Smooth muscle cell (in vitro differentiated cells): ENCODE measurements around the gene DLX6. TPM values are rescaled to one million over a fixed set of nuclear protein-coding genes. Genes with fewer than 3 reads are reported as not detected.
A peak's percentile ranks its signal among the peaks of the same experiment; 100 is the strongest.

ENCODE experiments used
- DNase-seq: peaks from one replicate; lab custom pipeline; 2025; ENCODE audit not compliant: unreplicated experiment; lab: John Stamatoyannopoulos, UW
- H2AFZ ChIP-seq: fragments of 200-600 bp; sonication (generic); 2 replicates; pipeline ENCODE4 v1.6.0; 2016; ENCODE audit warnings: antibody characterized with exemption, low read depth, mild to moderate bottlenecking
- H3F3A ChIP-seq: fragments of 200-600 bp; sonication (generic); 2 replicates; pipeline ENCODE4 v1.6.0; 2017; ENCODE audit warnings: antibody characterized with exemption, low read depth
- H3K27ac ChIP-seq: fragments of 200-600 bp; sonication (generic); 2 replicates; pipeline ENCODE4 v1.5.1; 2016; ENCODE audit warnings: low read depth, mild to moderate bottlenecking
- H3K27me3 ChIP-seq: fragments of 200-600 bp; sonication (generic); 2 replicates; pipeline ENCODE4 v1.6.1; 2016; ENCODE audit warnings: low read depth, mild to moderate bottlenecking
- H3K36me3 ChIP-seq: fragments of 200-600 bp; sonication (generic); 2 replicates; pipeline ENCODE4 v1.5.1; 2016; ENCODE audit warnings: low read depth
- H3K4me1 ChIP-seq: fragments of 200-600 bp; sonication (generic); 2 replicates; pipeline ENCODE4 v1.5.1; 2016; ENCODE audit warnings: low read depth
- H3K4me2 ChIP-seq: fragments of 200-600 bp; sonication (generic); 2 replicates; pipeline ENCODE4 v1.6.0; 2016; ENCODE audit warnings: mild to moderate bottlenecking
- H3K4me3 ChIP-seq: fragments of 200-600 bp; sonication (generic); 2 replicates; pipeline ENCODE4 v1.5.1; 2016; ENCODE audit warnings: mild to moderate bottlenecking
- H3K79me2 ChIP-seq: fragments of 200-600 bp; sonication (generic); 2 replicates; pipeline ENCODE4 v1.6.0; 2016; ENCODE audit warnings: low read depth, mild to moderate bottlenecking
- H3K9ac ChIP-seq: fragments of 200-600 bp; sonication (generic); 2 replicates; pipeline ENCODE4 v1.6.0; 2016; ENCODE audit warnings: low read depth
- H3K9me3 ChIP-seq: fragments of 200-600 bp; sonication (generic); replicated peaks from 2 replicates; pipeline ENCODE4 v1.5.1; 2016; ENCODE audit warnings: low read depth
- H4K20me1 ChIP-seq: fragments of 200-600 bp; sonication (generic); 2 replicates; pipeline ENCODE4 v1.6.0; 2016; ENCODE audit warnings: low read depth
- CTCF ChIP-seq: fragments of 200-600 bp; sonication (generic); IDR thresholded peaks from 2 replicates; pipeline ENCODE4 v1.5.1; 2017; ENCODE audit warnings: borderline replicate concordance, mild to moderate bottlenecking, antibody characterized with exemption; ENCODE audit not compliant: insufficient read depth, poor library complexity, severe bottlenecking
- WGBS: methylation state at CpG from one replicate; pipeline ENCODE4 v1.1.7; 2016; ENCODE audit warnings: low lambda C conversion rate; 5-methylcytosine and 5-hydroxymethylcytosine counted together
- polyA plus RNA-seq: library from polyadenylated mRNA; unstranded; fragments of >200 nt; fragmentation: Nextera tagmentation; extraction: Ambion mirVana; gene quantifications from 2 replicates; pipeline ENCODE4 v1.2.1, GENCODE V29; 2016
- total RNA-seq: library from RNA; depleted of rRNA; stranded (reverse); fragments of >200 nt; gene quantifications from 2 replicates; pipeline ENCODE4 v1.2.3, GENCODE V29; 2014

Gene DLX6
- total RNA-seq, result 0.13 and 2.6 TPM in 2 replicates
- polyA plus RNA-seq, result 0.43 and 1.9 TPM in 2 replicates

GRCh38 chr7:97005183-97006054, at the start of gene DLX6:
Gene DLX6, plus strand, starts transcription at chr7:97005553. Its CDS starts 425 bp downstream, at chr7:97005978.
- DNase-seq, result no peak
- no peak for TF ChIP-seq CTCF
- no peaks in the 10 kb centered on the region for H3K79me2 ChIP-seq
- H3K4me2 ChIP-seq, result peak within 1 kb of the TSS; percentile 92
- peak within 1 kb of the TSS; percentile 59 for H3K4me3 ChIP-seq
- H3K9me3 ChIP-seq, result no peaks in the 10 kb centered on the region
- H3K27me3 ChIP-seq, result peaks cover 96% of the 10 kb centered on the region
- no peak within 1 kb of the TSS for H3K9ac ChIP-seq
- H2AFZ ChIP-seq, result peak within 1 kb of the TSS; percentile 80
- H3K36me3 ChIP-seq, result no peaks in the 10 kb centered on the region
- H3F3A ChIP-seq, result no peaks in the 10 kb centered on the region
- H4K20me1 ChIP-seq, result no peaks in the 10 kb centered on the region
- H3K27ac ChIP-seq, result no peak within 1 kb of the TSS
- WGBS, result under 1% methylated on average over 44 of the region's 44 CpGs
- H3K4me1 ChIP-seq, result peaks cover 11% of the 10 kb centered on the region

- Histone ChIP-seq H3K9me3 (no peaks in the 10 kb centered on the region), H3K27ac (no peak overlapping the region), H3K36me3 (no peaks in the 10 kb centered on the region), H2AFZ (no peak overlapping the region), H3K4me2 (no peak overlapping the region), H3K4me1 (no peaks in the 10 kb centered on the region), H3K9ac (no peak overlapping the region), H4K20me1 (no peaks in the 10 kb centered on the region), H3F3A (no peaks in the 10 kb centered on the region), H3K79me2 (no peaks in the 10 kb centered on the region), H3K4me3 (no peak overlapping the region), H3K27me3 (peaks cover 15% of the 10 kb centered on the region)
- no peak for DNase-seq
- no peak for TF ChIP-seq CTCF
Measured at GRCh38 chr7:96959135-96959534, 46.2 kb upstream of the DLX6 start.

- Histone ChIP-seq H2AFZ (no peak overlapping the region), H3K36me3 (no peaks in the 10 kb centered on the region), H3K4me1 (no peaks in the 10 kb centered on the region), H3K27ac (no peak overlapping the region), H3K4me2 (no peak overlapping the region), H3K27me3 (peaks cover 27% of the 10 kb centered on the region), H3K9ac (no peak overlapping the region), H3K79me2 (no peaks in the 10 kb centered on the region), H3K9me3 (no peaks in the 10 kb centered on the region), H4K20me1 (no peaks in the 10 kb centered on the region), H3F3A (no peaks in the 10 kb centered on the region), H3K4me3 (no peak overlapping the region)
- no peak for TF ChIP-seq CTCF
- DNase-seq, result no peak
- WGBS, result 78% methylated on average over 9 of the region's 9 CpGs
Measured at GRCh38 chr7:96962221-96962885, 43.0 kb upstream of the DLX6 start.
